Suprapubic skin (tissue), 4 donors: Measurements from ENCODE around the gene UMAD1. TPM values are rescaled to one million over a fixed set of nuclear protein-coding genes. Genes with fewer than 3 reads are reported as not detected.

ENCODE experiments used
- DNase-seq, 2 donors: peaks; one replicate each; pipeline ENCODE4 v3.0.0-alpha.2; 2019; ENCODE audit warnings: low spot score in 2 of 2
- H3K27ac ChIP-seq: fragments of 200-600 bp; sonication (generic); one replicate; pipeline ENCODE4 v1.5.1; 2019
- H3K27me3 ChIP-seq: fragments of 200-600 bp; sonication (generic); one replicate; pipeline ENCODE4 v1.5.1; 2019
- H3K36me3 ChIP-seq: fragments of 200-600 bp; sonication (generic); one replicate; pipeline ENCODE4 v1.5.1; 2019
- H3K4me1 ChIP-seq: fragments of 200-600 bp; sonication (generic); one replicate; pipeline ENCODE4 v1.5.1; 2019
- H3K4me3 ChIP-seq: fragments of 200-600 bp; sonication (generic); one replicate; pipeline ENCODE4 v1.5.1; 2019; ENCODE audit warnings: mild to moderate bottlenecking
- H3K9me3 ChIP-seq: fragments of 200-600 bp; sonication (generic); one replicate; pipeline ENCODE4 v1.5.1; 2019
- CTCF ChIP-seq, 2 donors: fragments of 200-600 bp in 1 of 2; fragments of 450-650 bp in 1 of 2; sonication (generic) in 1 of 2; IDR thresholded peaks; one replicate each; pipeline ENCODE4 v1.5.1; 2016 to 2019; ENCODE audit warnings: antibody characterized with exemption in 2 of 2, mild to moderate bottlenecking in 1 of 2, moderate library complexity in 1 of 2
- EP300 ChIP-seq: sonication (generic); formaldehyde crosslinking; IDR thresholded peaks from one replicate; pipeline ENCODE4 v1.6.1; 2017; ENCODE audit warnings: antibody characterized with exemption
- POLR2A ChIP-seq, 2 donors: fragments of 450-650 bp; IDR thresholded peaks; one replicate each; pipeline ENCODE4 v1.6.1; 2017; ENCODE audit warnings: antibody characterized with exemption in 2 of 2, mild to moderate bottlenecking in 2 of 2, moderate library complexity in 2 of 2
- POLR2AphosphoS5 ChIP-seq, 3 donors: sonication (generic); formaldehyde crosslinking; IDR thresholded peaks; one replicate each; pipeline ENCODE4 v1.6.1; 2017; ENCODE audit warnings: antibody characterized with exemption in 3 of 3
- WGBS: methylation state at CpG from one replicate; pipeline ENCODE4 v1.1.5; 2018; 5-methylcytosine and 5-hydroxymethylcytosine counted together
- total RNA-seq, 4 donors: library from RNA; depleted of rRNA; stranded (reverse); fragments of >200 nt; gene quantifications; one replicate each; pipeline ENCODE4 v1.1.0, GENCODE V29; 2016

UMAD1 gene
- total RNA-seq, 4 donors from 2014 or later, result 9.3 to 28.9 (median 17.7) TPM

DNA sequence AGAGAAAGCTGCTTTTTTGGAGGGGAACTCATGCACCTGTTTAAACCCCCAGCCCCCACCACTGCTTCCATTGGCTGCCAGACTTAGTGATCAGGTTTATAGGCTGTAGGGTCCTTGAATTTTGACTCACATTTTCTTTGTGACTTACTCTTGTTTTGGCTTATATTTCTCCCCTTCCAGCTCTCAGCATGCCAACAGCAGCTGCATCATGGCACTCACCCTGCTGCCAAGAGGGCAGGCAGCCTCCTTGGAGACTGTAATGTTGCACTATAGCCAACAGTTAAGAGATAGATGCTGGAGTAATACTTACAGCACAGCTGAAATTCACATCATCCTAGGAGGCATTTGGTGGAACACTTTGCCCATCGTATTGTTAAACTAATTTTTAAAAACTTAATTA lies 230.0 kb downstream of the UMAD1 start:
- Histone ChIP-seq H3K4me3 (no peak overlapping the region), H3K4me1 (no peaks in the 10 kb centered on the region), H3K9me3 (no peaks in the 10 kb centered on the region), H3K27me3 (no peaks in the 10 kb centered on the region), H3K27ac (no peak overlapping the region), H3K36me3 (no peaks in the 10 kb centered on the region)
- 91% methylated on average over 1 of the region's 1 CpG for WGBS
- no peak for DNase-seq
- TF ChIP-seq POLR2AphosphoS5 (IDR thresholded peaks at IDR 0.05) (no peak), EP300 (no peak)

DNA sequence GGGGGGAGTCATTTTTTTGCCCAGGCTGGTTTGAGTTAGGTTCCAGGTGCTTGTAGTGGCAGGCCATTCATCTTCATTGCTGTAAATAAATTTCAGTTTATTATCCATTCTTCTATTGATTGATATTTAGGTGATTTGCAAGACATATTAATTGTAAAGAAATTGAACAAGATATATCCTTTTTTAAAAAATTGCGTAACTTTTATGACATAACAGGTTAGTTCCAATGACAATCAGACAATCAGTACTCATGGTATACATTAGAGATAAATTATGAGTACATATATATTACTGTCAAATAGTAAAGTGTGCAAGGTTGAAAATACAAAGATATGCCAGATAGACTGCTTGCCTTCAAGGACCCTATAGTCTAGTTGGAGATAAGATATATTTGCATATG lies 235.9 kb downstream of the UMAD1 start:
- Histone ChIP-seq H3K27me3 (no peaks in the 10 kb centered on the region), H3K27ac (no peak overlapping the region), H3K4me3 (no peak overlapping the region), H3K4me1 (no peaks in the 10 kb centered on the region), H3K36me3 (no peaks in the 10 kb centered on the region), H3K9me3 (no peaks in the 10 kb centered on the region)
- TF ChIP-seq POLR2AphosphoS5 (IDR thresholded peaks at IDR 0.05) (no peak), POLR2A (IDR thresholded peaks at IDR 0.05) (no peak), EP300 (no peak), CTCF (IDR thresholded peaks at IDR 0.05) (no peak)
- 100% methylated on average over 1 of the region's 1 CpG for WGBS
- DNase-seq, result no peak

DNA sequence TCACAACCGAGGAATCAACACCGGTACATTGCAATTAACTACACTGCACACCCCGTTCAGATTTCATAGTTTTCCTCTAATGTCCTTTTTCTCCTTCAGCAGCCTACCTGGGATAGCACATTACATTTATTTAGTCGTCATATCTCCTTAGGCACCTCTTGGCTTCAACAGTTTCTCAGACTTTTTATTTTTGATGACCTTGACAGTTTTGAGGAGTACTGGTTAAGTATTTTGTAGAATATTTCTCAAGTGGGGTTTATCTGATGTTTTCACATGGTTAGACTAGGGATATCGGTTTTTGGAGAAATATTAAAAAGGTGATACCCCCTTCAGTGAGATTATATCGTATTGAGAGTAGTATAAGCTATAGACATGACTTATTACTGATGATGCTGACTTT lies 241.0 kb downstream of the UMAD1 start:
- no peak for DNase-seq
- Histone ChIP-seq H3K4me3 (no peak overlapping the region), H3K4me1 (no peaks in the 10 kb centered on the region), H3K27me3 (no peaks in the 10 kb centered on the region), H3K27ac (no peak overlapping the region), H3K36me3 (no peaks in the 10 kb centered on the region), H3K9me3 (no peaks in the 10 kb centered on the region)
- no peak for TF ChIP-seq EP300
- no peak for TF ChIP-seq POLR2AphosphoS5 (IDR thresholded peaks at IDR 0.05)
- no peak for TF ChIP-seq CTCF (IDR thresholded peaks at IDR 0.05)
- no peak for TF ChIP-seq POLR2A (IDR thresholded peaks at IDR 0.05)
- 96% methylated on average over 6 of the region's 6 CpGs for WGBS

DNA sequence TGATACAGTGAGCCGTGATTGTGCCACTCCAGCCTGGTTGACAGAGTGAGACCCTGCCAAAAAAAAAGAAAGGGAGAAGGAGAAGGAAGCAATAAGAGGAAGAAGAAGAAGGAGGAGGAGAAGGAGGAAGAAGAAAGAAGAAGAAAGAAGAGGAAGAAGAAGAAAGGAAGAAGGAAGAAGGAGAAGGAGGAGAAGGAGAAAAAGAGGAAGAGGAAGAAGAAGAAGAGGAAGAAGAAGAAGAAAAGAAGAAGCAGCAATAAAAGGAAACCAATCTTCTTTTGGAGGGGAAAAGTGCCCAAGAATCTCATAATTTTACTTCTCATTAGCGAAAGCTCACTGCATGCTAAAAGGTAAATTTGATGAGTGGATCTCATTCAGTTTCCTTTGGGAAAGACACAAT lies 242.3 kb downstream of the UMAD1 start:
- H3K9me3 ChIP-seq, result no peaks in the 10 kb centered on the region
- no peak overlapping the region for H3K27ac ChIP-seq
- H3K4me1 ChIP-seq, result no peaks in the 10 kb centered on the region
- no peak for DNase-seq
- WGBS, result 88% methylated on average over 2 of the region's 2 CpGs
- H3K36me3 ChIP-seq, result no peaks in the 10 kb centered on the region
- TF ChIP-seq POLR2A (IDR thresholded peaks at IDR 0.05) (no peak), EP300 (no peak), CTCF (IDR thresholded peaks at IDR 0.05) (no peak), POLR2AphosphoS5 (IDR thresholded peaks at IDR 0.05) (no peak)
- no peaks in the 10 kb centered on the region for H3K27me3 ChIP-seq
- H3K4me3 ChIP-seq, result no peak overlapping the region

- DNase-seq, result no peak
- WGBS, result 87% methylated on average over 2 of the region's 2 CpGs
Observed at GRCh38 chr7:7883394-7883793, 242.8 kb downstream of the UMAD1 start.

DNA sequence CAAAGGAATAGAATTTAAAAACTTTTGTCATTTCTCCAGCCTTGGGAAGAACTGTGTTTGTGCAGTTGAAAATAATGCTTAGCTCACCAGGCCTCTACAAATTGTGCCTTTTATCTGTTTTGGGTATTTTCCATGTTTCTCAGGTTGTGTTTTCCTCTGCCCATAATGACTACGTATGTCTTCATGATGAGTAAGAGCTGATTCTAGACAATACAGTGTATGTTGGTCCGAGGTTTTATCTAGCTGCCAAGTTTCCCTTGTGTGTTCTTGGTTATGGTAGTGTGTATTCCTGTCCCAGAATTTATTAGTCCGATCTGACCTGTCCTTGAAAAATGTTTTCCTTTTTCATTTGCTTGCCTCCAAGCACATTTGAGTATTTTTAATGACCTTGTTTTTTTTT lies 244.3 kb downstream of the UMAD1 start:
- Histone ChIP-seq H3K4me1 (no peaks in the 10 kb centered on the region), H3K4me3 (no peak overlapping the region), H3K27me3 (no peaks in the 10 kb centered on the region), H3K36me3 (no peaks in the 10 kb centered on the region), H3K9me3 (no peaks in the 10 kb centered on the region), H3K27ac (no peak overlapping the region)
- 68% methylated on average over 3 of the region's 3 CpGs for WGBS
- DNase-seq, result no peak
- TF ChIP-seq POLR2A (IDR thresholded peaks at IDR 0.05) (no peak), POLR2AphosphoS5 (IDR thresholded peaks at IDR 0.05) (no peak), CTCF (IDR thresholded peaks at IDR 0.05) (no peak), EP300 (no peak)

More at GRCh38 chr7:7883394-7883793, 242.8 kb downstream of the UMAD1 start:
- Histone ChIP-seq H3K36me3 (no peaks in the 10 kb centered on the region), H3K27ac (no peak overlapping the region), H3K4me3 (no peak overlapping the region), H3K27me3 (no peaks in the 10 kb centered on the region), H3K4me1 (no peaks in the 10 kb centered on the region), H3K9me3 (no peaks in the 10 kb centered on the region)
- no peak for TF ChIP-seq POLR2A (IDR thresholded peaks at IDR 0.05)
